Measurements from ENCODE around the gene TAAR9. TPM values are rescaled to one million over a fixed set of nuclear protein-coding genes. Genes with fewer than 3 reads are reported as not detected.

TAAR9 gene
- polyA plus RNA-seq, 3 donors = not detected

- H3K27ac ChIP-seq (ENCODE audit: low read depth in 1 of 2, low read length in 2 of 2) = peak overlapping the region; percentile 59 to 73
- Mint-ChIP-seq H3K27ac (peak overlapping the region; percentile 72 to 88 (median 84)), H3K4me3 (peak overlapping the region; percentile 32 to 80), H3K9me3 (no peaks in the 10 kb centered on the region), H3K27me3 (ENCODE audit: low read depth in 3 of 3) (peaks cover 0 to 2% (median 0%) of the 10 kb centered on the region in 3 donors), H3K36me3 (peaks cover 53 to 65% of the 10 kb centered on the region in 2 donors), H3K4me1 (peaks cover 71% of the 10 kb centered on the region)
- 16% methylated on average over 4 of the region's 4 CpGs for WGBS (ENCODE audit: insufficient coverage)
- no peaks in the 10 kb centered on the region for H3K27me3 ChIP-seq (ENCODE audit: control insufficient read depth in 2 of 2, insufficient read depth in 2 of 2, low read length in 2 of 2)
- peaks cover 39 to 62% of the 10 kb centered on the region in 2 donors for H3K4me1 ChIP-seq (ENCODE audit: control insufficient read depth in 1 of 2, insufficient read depth in 2 of 2, low read length in 2 of 2)
- peak overlapping the region; percentile 48 for H3K4me2 ChIP-seq (replicated peaks; ENCODE audit: extremely low read depth, low read length, poor library complexity, severe bottlenecking)
- H3K9ac ChIP-seq (ENCODE audit: insufficient read depth, low read length, poor library complexity, severe bottlenecking) = no peak overlapping the region
- H3K79me2 ChIP-seq (ENCODE audit: insufficient read depth, low read length) = peaks cover 97% of the 10 kb centered on the region
- peak overlapping the region in 1 of 3 experiments; percentile 47 for H3K4me3 ChIP-seq (replicated peaks in 1 of 3; ENCODE audit: low read depth in 2 of 3, low read length in 3 of 3)
- intact Hi-C loops (cut with micrococcal nuclease) = no loop called here
- H3K9me3 ChIP-seq (replicated peaks in 1 of 2; ENCODE audit: control insufficient read depth in 1 of 2, insufficient read depth in 1 of 2, low read length in 2 of 2) = no peaks in the 10 kb centered on the region
- H4K20me1 ChIP-seq (ENCODE audit: insufficient read depth, low read length) = peaks cover 100% of the 10 kb centered on the region
- H3K36me3 ChIP-seq (replicated peaks in 1 of 2; ENCODE audit: control insufficient read depth in 1 of 2, insufficient read depth in 2 of 2, low read length in 2 of 2) = peaks cover 41 to 76% of the 10 kb centered on the region in 2 donors
- DNase-seq = peak; percentile 36 to 45 (median 39)
- TF ChIP-seq CTCF (IDR thresholded peaks at IDR 0.05) = no peak
- H2AFZ ChIP-seq (ENCODE audit: insufficient read depth, low read depth, low read length, poor library complexity, severe bottlenecking) = no peak overlapping the region
Observed at GRCh38 chr6:132499757-132500156, 38.3 kb upstream of the TAAR9 start.

- Histone ChIP-seq H3K4me3 (replicated peaks in 1 of 3; ENCODE audit: low read depth in 2 of 3, low read length in 3 of 3) (no peak overlapping the region), H3K36me3 (replicated peaks in 1 of 2; ENCODE audit: control insufficient read depth in 1 of 2, insufficient read depth in 2 of 2, low read length in 2 of 2) (peaks cover 45 to 76% of the 10 kb centered on the region in 2 donors), H3K9ac (ENCODE audit: insufficient read depth, low read length, poor library complexity, severe bottlenecking) (no peak overlapping the region), H3K79me2 (ENCODE audit: insufficient read depth, low read length) (peaks cover 100% of the 10 kb centered on the region), H3K4me2 (replicated peaks; ENCODE audit: extremely low read depth, low read length, poor library complexity, severe bottlenecking) (no peak overlapping the region), H3K4me1 (ENCODE audit: control insufficient read depth in 1 of 2, insufficient read depth in 2 of 2, low read length in 2 of 2) (peaks cover 12 to 18% of the 10 kb centered on the region in 2 donors), H3K27me3 (ENCODE audit: control insufficient read depth in 2 of 2, insufficient read depth in 2 of 2, low read length in 2 of 2) (no peaks in the 10 kb centered on the region), H2AFZ (ENCODE audit: insufficient read depth, low read depth, low read length, poor library complexity, severe bottlenecking) (no peak overlapping the region), H3K27ac (ENCODE audit: low read depth in 1 of 2, low read length in 2 of 2) (peak overlapping the region in 1 of 2 donors; percentile 49), H4K20me1 (ENCODE audit: insufficient read depth, low read length) (peaks cover 100% of the 10 kb centered on the region), H3K9me3 (replicated peaks in 1 of 2; ENCODE audit: control insufficient read depth in 1 of 2, insufficient read depth in 1 of 2, low read length in 2 of 2) (no peaks in the 10 kb centered on the region)
- Mint-ChIP-seq H3K4me1 (peaks cover 70% of the 10 kb centered on the region), H3K27ac (peak overlapping the region in 3 of 7 donors; percentile 5 to 59 (median 33)), H3K4me3 (no peak overlapping the region), H3K36me3 (peaks cover 52 to 67% of the 10 kb centered on the region in 2 donors), H3K9me3 (no peaks in the 10 kb centered on the region), H3K27me3 (ENCODE audit: low read depth in 3 of 3) (no peaks in the 10 kb centered on the region)
- WGBS (ENCODE audit: insufficient coverage) = 93% methylated on average over 2 of the region's 5 CpGs
- DNase-seq = no peak
- TF ChIP-seq CTCF (IDR thresholded peaks at IDR 0.05) = no peak
- intact Hi-C loops (cut with micrococcal nuclease) = no loop called here
Observed at GRCh38 chr6:132504757-132505156, 33.3 kb upstream of the TAAR9 start.

Measured in CD14-positive monocyte (primary cell).